Suprapubic skin (tissue), 4 donors: ENCODE measurements around the gene CHAC2. TPM values are rescaled to one million over a fixed set of nuclear protein-coding genes. Genes with fewer than 3 reads are reported as not detected.

ENCODE experiments used
- DNase-seq, 2 donors: peaks; one replicate each; pipeline ENCODE4 v3.0.0-alpha.2; 2019; ENCODE audit warnings: low spot score in 2 of 2
- H3K27ac ChIP-seq: fragments of 200-600 bp; sonication (generic); one replicate; pipeline ENCODE4 v1.5.1; 2019
- H3K27me3 ChIP-seq: fragments of 200-600 bp; sonication (generic); one replicate; pipeline ENCODE4 v1.5.1; 2019
- H3K36me3 ChIP-seq: fragments of 200-600 bp; sonication (generic); one replicate; pipeline ENCODE4 v1.5.1; 2019
- H3K4me1 ChIP-seq: fragments of 200-600 bp; sonication (generic); one replicate; pipeline ENCODE4 v1.5.1; 2019
- H3K4me3 ChIP-seq: fragments of 200-600 bp; sonication (generic); one replicate; pipeline ENCODE4 v1.5.1; 2019; ENCODE audit warnings: mild to moderate bottlenecking
- H3K9me3 ChIP-seq: fragments of 200-600 bp; sonication (generic); one replicate; pipeline ENCODE4 v1.5.1; 2019
- CTCF ChIP-seq, 2 donors: fragments of 200-600 bp in 1 of 2; fragments of 450-650 bp in 1 of 2; sonication (generic) in 1 of 2; IDR thresholded peaks; one replicate each; pipeline ENCODE4 v1.5.1; 2016 to 2019; ENCODE audit warnings: antibody characterized with exemption in 2 of 2, mild to moderate bottlenecking in 1 of 2, moderate library complexity in 1 of 2
- EP300 ChIP-seq: sonication (generic); formaldehyde crosslinking; IDR thresholded peaks from one replicate; pipeline ENCODE4 v1.6.1; 2017; ENCODE audit warnings: antibody characterized with exemption
- POLR2A ChIP-seq, 2 donors: fragments of 450-650 bp; IDR thresholded peaks; one replicate each; pipeline ENCODE4 v1.6.1; 2017; ENCODE audit warnings: antibody characterized with exemption in 2 of 2, mild to moderate bottlenecking in 2 of 2, moderate library complexity in 2 of 2
- POLR2AphosphoS5 ChIP-seq, 3 donors: sonication (generic); formaldehyde crosslinking; IDR thresholded peaks; one replicate each; pipeline ENCODE4 v1.6.1; 2017; ENCODE audit warnings: antibody characterized with exemption in 3 of 3
- WGBS: methylation state at CpG from one replicate; pipeline ENCODE4 v1.1.5; 2018; 5-methylcytosine and 5-hydroxymethylcytosine counted together
- total RNA-seq, 4 donors: library from RNA; depleted of rRNA; stranded (reverse); fragments of >200 nt; gene quantifications; one replicate each; pipeline ENCODE4 v1.1.0, GENCODE V29; 2016

Gene CHAC2
- total RNA-seq, 4 donors from 2014 or later, result 1.4 to 6.4 (median 3.0) TPM

- no peak for DNase-seq
- Histone ChIP-seq H3K27ac (no peak overlapping the region), H3K9me3 (no peaks in the 10 kb centered on the region), H3K36me3 (peaks cover 27% of the 10 kb centered on the region), H3K4me3 (no peak overlapping the region), H3K27me3 (no peaks in the 10 kb centered on the region), H3K4me1 (no peaks in the 10 kb centered on the region)
- no peak for TF ChIP-seq POLR2A (IDR thresholded peaks at IDR 0.05)
- TF ChIP-seq EP300, result no peak
- TF ChIP-seq POLR2AphosphoS5 (IDR thresholded peaks at IDR 0.05), result no peak
- TF ChIP-seq CTCF (IDR thresholded peaks at IDR 0.05), result no peak
- 86% methylated on average over 1 of the region's 1 CpG for WGBS
These were observed 38.4 kb upstream of the CHAC2 start for GRCh38 chr2:53729143-53729762.

GRCh38 chr2:53737091-53737490 lies 30.5 kb upstream of the CHAC2 start:
- DNase-seq, result no peak
- WGBS, result 95% methylated on average over 5 of the region's 5 CpGs
- no peak for TF ChIP-seq POLR2A (IDR thresholded peaks at IDR 0.05)
- no peak for TF ChIP-seq POLR2AphosphoS5 (IDR thresholded peaks at IDR 0.05)
- no peak for TF ChIP-seq CTCF (IDR thresholded peaks at IDR 0.05)
- no peak for TF ChIP-seq EP300
- Histone ChIP-seq H3K27me3 (no peaks in the 10 kb centered on the region), H3K27ac (no peak overlapping the region), H3K4me1 (no peaks in the 10 kb centered on the region), H3K4me3 (no peak overlapping the region), H3K9me3 (no peaks in the 10 kb centered on the region), H3K36me3 (peaks cover 8% of the 10 kb centered on the region)

- 79% methylated on average over 1 of the region's 1 CpG for WGBS
- H3K4me3 ChIP-seq, result no peak overlapping the region
These were observed 28.6 kb upstream of the CHAC2 start for GRCh38 chr2:53739032-53739431.

GRCh38 chr2:53740170-53740569 lies 27.4 kb upstream of the CHAC2 start:
- Histone ChIP-seq H3K4me3 (no peak overlapping the region), H3K27me3 (no peaks in the 10 kb centered on the region), H3K27ac (no peak overlapping the region), H3K9me3 (no peaks in the 10 kb centered on the region), H3K36me3 (peaks cover 3% of the 10 kb centered on the region), H3K4me1 (peaks cover 1% of the 10 kb centered on the region)
- no peak for DNase-seq
- TF ChIP-seq POLR2AphosphoS5 (IDR thresholded peaks at IDR 0.05) (no peak), CTCF (IDR thresholded peaks at IDR 0.05) (peak in 1 of 2 donors; percentile 9)

More at GRCh38 chr2:53739032-53739431, 28.6 kb upstream of the CHAC2 start:
- Histone ChIP-seq H3K9me3 (no peaks in the 10 kb centered on the region), H3K36me3 (peaks cover 5% of the 10 kb centered on the region), H3K27ac (no peak overlapping the region), H3K27me3 (no peaks in the 10 kb centered on the region), H3K4me1 (no peaks in the 10 kb centered on the region)
- TF ChIP-seq POLR2AphosphoS5 (IDR thresholded peaks at IDR 0.05) (no peak), EP300 (no peak), POLR2A (IDR thresholded peaks at IDR 0.05) (no peak), CTCF (IDR thresholded peaks at IDR 0.05) (no peak)
- DNase-seq, result no peak

- Histone ChIP-seq H3K27ac (peak overlapping the region; percentile 73), H3K36me3 (peaks cover 4% of the 10 kb centered on the region), H3K4me1 (peaks cover 4% of the 10 kb centered on the region), H3K4me3 (no peak overlapping the region), H3K9me3 (no peaks in the 10 kb centered on the region), H3K27me3 (no peaks in the 10 kb centered on the region)
- no peak for DNase-seq
- no peak for TF ChIP-seq POLR2A (IDR thresholded peaks at IDR 0.05)
- no peak for TF ChIP-seq CTCF (IDR thresholded peaks at IDR 0.05)
- no peak for TF ChIP-seq POLR2AphosphoS5 (IDR thresholded peaks at IDR 0.05)
- TF ChIP-seq EP300, result no peak
- 69% methylated on average over 2 of the region's 2 CpGs for WGBS
These were observed 23.1 kb upstream of the CHAC2 start for GRCh38 chr2:53744395-53745065.
